ENCODE results near the gene RIMKLA. TPM values are rescaled to one million over a fixed set of nuclear protein-coding genes. Genes with fewer than 3 reads are reported as not detected.
A peak's percentile ranks its signal among the peaks of the same experiment; 100 is the strongest.

Gene RIMKLA
- total and polyA plus RNA-seq, 2 of the 13 experiments (the other 11 are each of a cell fraction or from before 2014, with no cell fraction given): 2.5 to 3.8 TPM

DNA sequence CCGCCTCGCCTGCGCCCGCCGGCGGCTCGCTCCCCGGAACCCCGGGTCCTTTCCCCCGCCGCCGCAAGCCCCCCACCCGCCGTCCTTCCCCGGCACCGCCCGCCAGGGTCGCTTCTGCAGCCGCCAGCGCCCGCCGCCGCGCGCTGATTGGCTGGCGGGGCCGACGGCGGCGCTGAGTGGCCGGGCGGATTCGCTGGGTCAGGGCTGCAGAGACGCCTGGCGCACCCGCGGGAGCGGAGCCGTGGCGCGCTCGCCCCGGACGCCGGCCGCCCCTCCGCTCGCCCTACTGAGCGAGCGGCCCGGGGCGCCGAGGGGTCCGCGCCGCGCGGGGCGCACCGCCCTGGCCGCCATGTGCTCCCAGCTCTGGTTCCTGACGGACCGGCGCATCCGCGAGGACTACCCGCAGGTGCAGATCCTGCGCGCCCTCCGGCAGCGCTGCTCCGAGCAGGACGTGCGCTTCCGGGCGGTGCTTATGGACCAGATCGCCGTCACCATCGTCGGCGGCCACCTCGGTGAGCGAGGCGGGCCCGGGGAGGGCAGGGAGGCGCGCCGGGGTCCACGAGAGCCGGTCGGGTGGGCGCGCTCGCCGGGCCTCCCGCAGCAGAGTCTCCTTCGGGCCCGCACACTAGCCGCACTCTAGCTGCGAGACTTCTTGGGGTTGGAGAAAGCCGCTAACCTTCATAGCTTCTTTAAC, at the start of gene RIMKLA (continued):
- TF ChIP-seq, protein P1, sequence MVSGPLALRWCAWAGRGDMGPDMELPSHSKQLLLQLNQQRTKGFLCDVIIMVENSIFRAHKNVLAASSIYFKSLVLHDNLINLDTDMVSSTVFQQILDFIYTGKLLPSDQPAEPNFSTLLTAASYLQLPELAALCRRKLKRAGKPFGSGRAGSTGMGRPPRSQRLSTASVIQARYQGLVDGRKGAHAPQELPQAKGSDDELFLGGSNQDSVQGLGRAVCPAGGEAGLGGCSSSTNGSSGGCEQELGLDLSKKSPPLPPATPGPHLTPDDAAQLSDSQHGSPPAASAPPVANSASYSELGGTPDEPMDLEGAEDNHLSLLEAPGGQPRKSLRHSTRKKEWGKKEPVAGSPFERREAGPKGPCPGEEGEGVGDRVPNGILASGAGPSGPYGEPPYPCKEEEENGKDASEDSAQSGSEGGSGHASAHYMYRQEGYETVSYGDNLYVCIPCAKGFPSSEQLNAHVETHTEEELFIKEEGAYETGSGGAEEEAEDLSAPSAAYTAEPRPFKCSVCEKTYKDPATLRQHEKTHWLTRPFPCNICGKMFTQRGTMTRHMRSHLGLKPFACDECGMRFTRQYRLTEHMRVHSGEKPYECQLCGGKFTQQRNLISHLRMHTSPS (CRISPR knock-in tag; IDR thresholded peaks at IDR 0.05; ENCODE audit: low read depth): no peak
- TF ChIP-seq, protein P2, sequence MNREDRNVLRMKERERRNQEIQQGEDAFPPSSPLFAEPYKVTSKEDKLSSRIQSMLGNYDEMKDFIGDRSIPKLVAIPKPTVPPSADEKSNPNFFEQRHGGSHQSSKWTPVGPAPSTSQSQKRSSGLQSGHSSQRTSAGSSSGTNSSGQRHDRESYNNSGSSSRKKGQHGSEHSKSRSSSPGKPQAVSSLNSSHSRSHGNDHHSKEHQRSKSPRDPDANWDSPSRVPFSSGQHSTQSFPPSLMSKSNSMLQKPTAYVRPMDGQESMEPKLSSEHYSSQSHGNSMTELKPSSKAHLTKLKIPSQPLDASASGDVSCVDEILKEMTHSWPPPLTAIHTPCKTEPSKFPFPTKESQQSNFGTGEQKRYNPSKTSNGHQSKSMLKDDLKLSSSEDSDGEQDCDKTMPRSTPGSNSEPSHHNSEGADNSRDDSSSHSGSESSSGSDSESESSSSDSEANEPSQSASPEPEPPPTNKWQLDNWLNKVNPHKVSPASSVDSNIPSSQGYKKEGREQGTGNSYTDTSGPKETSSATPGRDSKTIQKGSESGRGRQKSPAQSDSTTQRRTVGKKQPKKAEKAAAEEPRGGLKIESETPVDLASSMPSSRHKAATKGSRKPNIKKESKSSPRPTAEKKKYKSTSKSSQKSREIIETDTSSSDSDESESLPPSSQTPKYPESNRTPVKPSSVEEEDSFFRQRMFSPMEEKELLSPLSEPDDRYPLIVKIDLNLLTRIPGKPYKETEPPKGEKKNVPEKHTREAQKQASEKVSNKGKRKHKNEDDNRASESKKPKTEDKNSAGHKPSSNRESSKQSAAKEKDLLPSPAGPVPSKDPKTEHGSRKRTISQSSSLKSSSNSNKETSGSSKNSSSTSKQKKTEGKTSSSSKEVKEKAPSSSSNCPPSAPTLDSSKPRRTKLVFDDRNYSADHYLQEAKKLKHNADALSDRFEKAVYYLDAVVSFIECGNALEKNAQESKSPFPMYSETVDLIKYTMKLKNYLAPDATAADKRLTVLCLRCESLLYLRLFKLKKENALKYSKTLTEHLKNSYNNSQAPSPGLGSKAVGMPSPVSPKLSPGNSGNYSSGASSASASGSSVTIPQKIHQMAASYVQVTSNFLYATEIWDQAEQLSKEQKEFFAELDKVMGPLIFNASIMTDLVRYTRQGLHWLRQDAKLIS (CRISPR knock-in tag; IDR thresholded peaks at IDR 0.05): no peak
- TF ChIP-seq ZSCAN20 (CRISPR knock-in tag; IDR thresholded peaks at IDR 0.05; ENCODE audit: borderline replicate concordance) (0 out of 2 replicates have a peak, but pooled peaks have one; percentile 29), ZNF83 (CRISPR knock-in tag; IDR thresholded peaks at IDR 0.05; ENCODE audit: borderline replicate concordance) (no peak), ISX (CRISPR knock-in tag; conservative IDR thresholded peaks at IDR 0.05) (no peak), CREM (IDR thresholded peaks at IDR 0.05) (no peak), CREM (CRISPR knock-in tag; IDR thresholded peaks at IDR 0.05) (no peak), MED13 (CRISPR knock-in tag; IDR thresholded peaks at IDR 0.05) (no peak)
- TF ChIP-seq, protein P3, sequence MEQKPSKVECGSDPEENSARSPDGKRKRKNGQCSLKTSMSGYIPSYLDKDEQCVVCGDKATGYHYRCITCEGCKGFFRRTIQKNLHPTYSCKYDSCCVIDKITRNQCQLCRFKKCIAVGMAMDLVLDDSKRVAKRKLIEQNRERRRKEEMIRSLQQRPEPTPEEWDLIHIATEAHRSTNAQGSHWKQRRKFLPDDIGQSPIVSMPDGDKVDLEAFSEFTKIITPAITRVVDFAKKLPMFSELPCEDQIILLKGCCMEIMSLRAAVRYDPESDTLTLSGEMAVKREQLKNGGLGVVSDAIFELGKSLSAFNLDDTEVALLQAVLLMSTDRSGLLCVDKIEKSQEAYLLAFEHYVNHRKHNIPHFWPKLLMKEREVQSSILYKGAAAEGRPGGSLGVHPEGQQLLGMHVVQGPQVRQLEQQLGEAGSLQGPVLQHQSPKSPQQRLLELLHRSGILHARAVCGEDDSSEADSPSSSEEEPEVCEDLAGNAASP (CRISPR knock-in tag; IDR thresholded peaks at IDR 0.05; ENCODE audit: borderline replicate concordance): no peak
- TF ChIP-seq, protein P4, sequence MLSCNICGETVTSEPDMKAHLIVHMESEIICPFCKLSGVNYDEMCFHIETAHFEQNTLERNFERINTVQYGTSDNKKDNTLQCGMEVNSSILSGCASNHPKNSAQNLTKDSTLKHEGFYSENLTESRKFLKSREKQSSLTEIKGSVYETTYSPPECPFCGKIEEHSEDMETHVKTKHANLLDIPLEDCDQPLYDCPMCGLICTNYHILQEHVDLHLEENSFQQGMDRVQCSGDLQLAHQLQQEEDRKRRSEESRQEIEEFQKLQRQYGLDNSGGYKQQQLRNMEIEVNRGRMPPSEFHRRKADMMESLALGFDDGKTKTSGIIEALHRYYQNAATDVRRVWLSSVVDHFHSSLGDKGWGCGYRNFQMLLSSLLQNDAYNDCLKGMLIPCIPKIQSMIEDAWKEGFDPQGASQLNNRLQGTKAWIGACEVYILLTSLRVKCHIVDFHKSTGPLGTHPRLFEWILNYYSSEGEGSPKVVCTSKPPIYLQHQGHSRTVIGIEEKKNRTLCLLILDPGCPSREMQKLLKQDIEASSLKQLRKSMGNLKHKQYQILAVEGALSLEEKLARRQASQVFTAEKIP (CRISPR knock-in tag; IDR thresholded peaks at IDR 0.05; ENCODE audit: borderline replicate concordance): no peak
- TF ChIP-seq, protein P5, sequence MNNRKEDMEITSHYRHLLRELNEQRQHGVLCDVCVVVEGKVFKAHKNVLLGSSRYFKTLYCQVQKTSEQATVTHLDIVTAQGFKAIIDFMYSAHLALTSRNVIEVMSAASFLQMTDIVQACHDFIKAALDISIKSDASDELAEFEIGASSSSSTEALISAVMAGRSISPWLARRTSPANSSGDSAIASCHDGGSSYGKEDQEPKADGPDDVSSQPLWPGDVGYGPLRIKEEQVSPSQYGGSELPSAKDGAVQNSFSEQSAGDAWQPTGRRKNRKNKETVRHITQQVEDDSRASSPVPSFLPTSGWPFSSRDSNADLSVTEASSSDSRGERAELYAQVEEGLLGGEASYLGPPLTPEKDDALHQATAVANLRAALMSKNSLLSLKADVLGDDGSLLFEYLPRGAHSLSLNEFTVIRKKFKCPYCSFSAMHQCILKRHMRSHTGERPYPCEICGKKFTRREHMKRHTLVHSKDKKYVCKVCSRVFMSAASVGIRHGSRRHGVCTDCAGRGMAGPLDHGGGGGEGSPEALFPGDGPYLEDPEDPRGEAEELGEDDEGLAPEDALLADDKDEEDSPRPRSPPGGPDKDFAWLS (CRISPR knock-in tag; IDR thresholded peaks at IDR 0.05; ENCODE audit: borderline replicate concordance): no peak
- TF ChIP-seq, protein P6, sequence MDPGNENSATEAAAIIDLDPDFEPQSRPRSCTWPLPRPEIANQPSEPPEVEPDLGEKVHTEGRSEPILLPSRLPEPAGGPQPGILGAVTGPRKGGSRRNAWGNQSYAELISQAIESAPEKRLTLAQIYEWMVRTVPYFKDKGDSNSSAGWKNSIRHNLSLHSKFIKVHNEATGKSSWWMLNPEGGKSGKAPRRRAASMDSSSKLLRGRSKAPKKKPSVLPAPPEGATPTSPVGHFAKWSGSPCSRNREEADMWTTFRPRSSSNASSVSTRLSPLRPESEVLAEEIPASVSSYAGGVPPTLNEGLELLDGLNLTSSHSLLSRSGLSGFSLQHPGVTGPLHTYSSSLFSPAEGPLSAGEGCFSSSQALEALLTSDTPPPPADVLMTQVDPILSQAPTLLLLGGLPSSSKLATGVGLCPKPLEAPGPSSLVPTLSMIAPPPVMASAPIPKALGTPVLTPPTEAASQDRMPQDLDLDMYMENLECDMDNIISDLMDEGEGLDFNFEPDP (CRISPR knock-in tag; conservative IDR thresholded peaks at IDR 0.05): no peak
- TF ChIP-seq, protein P7, sequence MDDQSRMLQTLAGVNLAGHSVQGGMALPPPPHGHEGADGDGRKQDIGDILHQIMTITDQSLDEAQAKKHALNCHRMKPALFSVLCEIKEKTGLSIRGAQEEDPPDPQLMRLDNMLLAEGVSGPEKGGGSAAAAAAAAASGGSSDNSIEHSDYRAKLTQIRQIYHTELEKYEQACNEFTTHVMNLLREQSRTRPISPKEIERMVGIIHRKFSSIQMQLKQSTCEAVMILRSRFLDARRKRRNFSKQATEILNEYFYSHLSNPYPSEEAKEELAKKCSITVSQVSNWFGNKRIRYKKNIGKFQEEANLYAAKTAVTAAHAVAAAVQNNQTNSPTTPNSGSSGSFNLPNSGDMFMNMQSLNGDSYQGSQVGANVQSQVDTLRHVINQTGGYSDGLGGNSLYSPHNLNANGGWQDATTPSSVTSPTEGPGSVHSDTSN (CRISPR knock-in tag; IDR thresholded peaks at IDR 0.05; ENCODE audit: borderline replicate concordance): no peak

Data from HepG2 (cell line).